ENCODE data around the gene LIPC. TPM values are rescaled to one million over a fixed set of nuclear protein-coding genes. Genes with fewer than 3 reads are reported as not detected.
"Not testable (repeated sequence)": the region's sequence is repeated elsewhere in the genome, so short reads cannot be mapped to it uniquely, and the experiment has no call there.

Gene LIPC
- total RNA-seq, 4 donors from 2014 or later, result 0.47 TPM; not detected in 3

DNA sequence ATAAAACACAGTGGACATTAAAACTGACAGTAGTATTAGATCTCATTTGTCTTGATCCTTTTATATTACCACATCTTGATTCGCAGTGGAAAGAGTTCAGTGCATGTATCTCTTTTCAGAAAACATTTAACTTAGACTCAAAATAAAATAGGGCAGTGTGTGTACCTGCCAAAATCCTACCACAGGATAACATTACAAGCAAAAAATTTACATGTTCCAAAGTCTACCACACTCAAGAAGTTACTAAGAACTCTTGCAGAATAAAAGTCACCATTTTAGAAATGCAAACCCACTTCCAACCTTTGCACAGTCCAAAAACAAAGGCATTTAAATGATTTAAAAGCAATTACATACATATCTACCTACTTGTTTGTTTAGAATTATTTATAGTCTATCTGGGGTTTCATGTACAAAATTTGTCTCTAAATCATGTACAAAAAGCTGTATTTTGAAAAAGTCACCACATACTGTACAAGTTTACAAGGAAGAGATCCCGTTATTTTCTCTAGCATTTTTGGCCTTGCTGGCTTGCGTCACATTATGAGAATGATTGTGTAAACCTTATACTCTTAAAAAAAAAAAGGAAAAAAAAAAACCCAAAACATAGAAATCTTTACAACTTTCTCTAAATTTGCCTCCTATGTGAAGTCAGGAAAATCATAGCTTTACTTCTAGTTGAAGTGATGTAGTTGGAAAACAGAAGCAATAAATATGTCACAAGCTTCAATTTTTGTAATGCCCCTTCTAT, 163.9 kb downstream of the LIPC start:
- Histone ChIP-seq H3K9me3 (no peaks in the 10 kb centered on the region), H3K27me3 (no peaks in the 10 kb centered on the region), H3K27ac (no peak overlapping the region), H3K4me1 (no peaks in the 10 kb centered on the region), H3K4me3 (no peak overlapping the region), H3K36me3 (peaks cover 0 to 11% of the 10 kb centered on the region in 2 donors)
- in situ Hi-C loops (cut with MboI; ENCODE audit: low sequenced_read_pairs in 4 of 4), result no loop called here
- TF ChIP-seq, protein P1, sequence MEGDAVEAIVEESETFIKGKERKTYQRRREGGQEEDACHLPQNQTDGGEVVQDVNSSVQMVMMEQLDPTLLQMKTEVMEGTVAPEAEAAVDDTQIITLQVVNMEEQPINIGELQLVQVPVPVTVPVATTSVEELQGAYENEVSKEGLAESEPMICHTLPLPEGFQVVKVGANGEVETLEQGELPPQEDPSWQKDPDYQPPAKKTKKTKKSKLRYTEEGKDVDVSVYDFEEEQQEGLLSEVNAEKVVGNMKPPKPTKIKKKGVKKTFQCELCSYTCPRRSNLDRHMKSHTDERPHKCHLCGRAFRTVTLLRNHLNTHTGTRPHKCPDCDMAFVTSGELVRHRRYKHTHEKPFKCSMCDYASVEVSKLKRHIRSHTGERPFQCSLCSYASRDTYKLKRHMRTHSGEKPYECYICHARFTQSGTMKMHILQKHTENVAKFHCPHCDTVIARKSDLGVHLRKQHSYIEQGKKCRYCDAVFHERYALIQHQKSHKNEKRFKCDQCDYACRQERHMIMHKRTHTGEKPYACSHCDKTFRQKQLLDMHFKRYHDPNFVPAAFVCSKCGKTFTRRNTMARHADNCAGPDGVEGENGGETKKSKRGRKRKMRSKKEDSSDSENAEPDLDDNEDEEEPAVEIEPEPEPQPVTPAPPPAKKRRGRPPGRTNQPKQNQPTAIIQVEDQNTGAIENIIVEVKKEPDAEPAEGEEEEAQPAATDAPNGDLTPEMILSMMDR (IDR thresholded peaks at IDR 0.05 in 4 of 5, conservative IDR thresholded peaks at IDR 0.05 in 1 of 5), result no peak
- no peak for TF ChIP-seq POLR2A (IDR thresholded peaks at IDR 0.05)
- intact Hi-C loops (cut with DNase I; ENCODE audit: low total_unique reads), result loop anchor here (2.0 kb wide), 1 partner anchor 19 kb away; no protein-coding TSS in a partner anchor
- ATAC-seq (no peak), DNase-seq (no peak)

DNA sequence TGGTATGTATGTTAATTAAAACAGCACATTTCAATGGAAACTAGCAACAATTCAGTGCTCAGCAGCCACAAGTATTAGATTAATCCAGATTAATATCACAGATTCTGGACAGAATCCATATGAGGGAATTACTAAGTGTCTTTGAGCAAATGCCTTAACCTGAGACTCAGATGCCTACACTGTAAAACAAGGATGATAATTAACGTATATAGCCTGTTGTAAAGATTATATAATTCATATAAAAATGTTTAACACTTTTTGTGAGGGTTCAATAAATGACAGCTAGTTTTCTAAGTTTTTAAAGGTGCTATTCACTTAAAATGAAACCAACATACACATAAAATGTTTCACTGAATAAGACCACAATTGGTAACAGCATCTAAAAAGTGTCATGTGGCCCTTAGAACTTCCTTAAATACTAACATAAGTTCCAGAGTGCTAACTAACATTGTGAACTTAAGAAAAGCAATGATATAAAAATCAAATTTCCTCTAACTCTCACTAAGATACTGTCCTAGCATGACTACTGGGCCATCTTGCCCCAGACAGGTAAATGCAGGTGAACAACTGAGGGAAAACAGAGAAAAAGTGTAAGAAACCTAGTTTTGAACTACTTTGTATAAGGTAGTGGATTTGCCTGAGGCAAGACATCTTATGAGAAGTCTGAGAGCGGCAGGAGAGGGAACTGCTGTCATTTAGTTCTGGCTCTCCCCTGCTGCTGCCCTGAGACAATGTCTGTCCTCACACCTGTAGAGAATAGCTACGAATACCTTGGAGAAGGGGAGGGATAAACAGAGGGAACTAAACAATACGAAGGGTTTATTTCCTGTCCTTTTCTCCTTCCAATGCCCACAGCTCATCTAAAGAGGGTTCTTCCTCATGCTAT, 166.4 kb downstream of the LIPC start:
- peaks cover 0 to 11% of the 10 kb centered on the region in 2 donors for H3K36me3 ChIP-seq
- no peak overlapping the region for H3K27ac ChIP-seq
- no peaks in the 10 kb centered on the region for H3K4me1 ChIP-seq
- H3K4me3 ChIP-seq, result no peak overlapping the region
- DNase-seq (no peak), ATAC-seq (no peak)
- intact Hi-C loops (cut with DNase I; ENCODE audit: low total_unique reads), result no loop called here
- in situ Hi-C loops (cut with MboI; ENCODE audit: low sequenced_read_pairs in 4 of 4), result no loop called here
- no peaks in the 10 kb centered on the region for H3K27me3 ChIP-seq
- TF ChIP-seq, protein P1 (IDR thresholded peaks at IDR 0.05 in 4 of 5, conservative IDR thresholded peaks at IDR 0.05 in 1 of 5), result no peak
- TF ChIP-seq POLR2A (IDR thresholded peaks at IDR 0.05), result no peak
- H3K9me3 ChIP-seq, result no peaks in the 10 kb centered on the region

DNA sequence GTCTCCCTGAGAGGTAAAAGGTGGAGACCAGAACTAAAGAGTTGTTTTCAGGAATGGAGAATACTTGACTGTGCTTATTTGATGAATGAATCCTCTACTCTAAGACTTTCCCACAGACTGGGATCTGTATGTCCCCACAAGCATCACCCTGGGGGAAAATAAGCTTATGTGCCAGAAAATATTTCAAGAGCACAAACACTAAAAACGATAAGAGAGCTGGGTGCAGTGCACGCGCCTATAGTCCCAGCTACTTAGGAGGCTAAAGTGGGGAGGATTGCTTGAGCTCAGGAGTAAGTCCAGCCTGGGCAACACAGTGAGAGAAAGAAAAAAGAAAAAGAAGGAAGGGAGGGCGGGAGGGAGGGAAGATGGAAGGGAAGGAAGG, 167.0 kb downstream of the LIPC start:
- H3K4me3 ChIP-seq, result no peak overlapping the region
- H3K4me1 ChIP-seq, result no peaks in the 10 kb centered on the region
- peaks cover 0 to 11% of the 10 kb centered on the region in 2 donors for H3K36me3 ChIP-seq
- no peak overlapping the region for H3K27ac ChIP-seq
- no peak for TF ChIP-seq POLR2A (IDR thresholded peaks at IDR 0.05)
- TF ChIP-seq, protein P1 (IDR thresholded peaks at IDR 0.05 in 4 of 5, conservative IDR thresholded peaks at IDR 0.05 in 1 of 5), result no peak
- no peaks in the 10 kb centered on the region for H3K9me3 ChIP-seq
- intact Hi-C loops (cut with DNase I; ENCODE audit: low total_unique reads), result no loop called here
- H3K27me3 ChIP-seq, result no peaks in the 10 kb centered on the region
- no peak for ATAC-seq
- DNase-seq, result no peak
- in situ Hi-C loops (cut with MboI; ENCODE audit: low sequenced_read_pairs in 4 of 4), result no loop called here

DNA sequence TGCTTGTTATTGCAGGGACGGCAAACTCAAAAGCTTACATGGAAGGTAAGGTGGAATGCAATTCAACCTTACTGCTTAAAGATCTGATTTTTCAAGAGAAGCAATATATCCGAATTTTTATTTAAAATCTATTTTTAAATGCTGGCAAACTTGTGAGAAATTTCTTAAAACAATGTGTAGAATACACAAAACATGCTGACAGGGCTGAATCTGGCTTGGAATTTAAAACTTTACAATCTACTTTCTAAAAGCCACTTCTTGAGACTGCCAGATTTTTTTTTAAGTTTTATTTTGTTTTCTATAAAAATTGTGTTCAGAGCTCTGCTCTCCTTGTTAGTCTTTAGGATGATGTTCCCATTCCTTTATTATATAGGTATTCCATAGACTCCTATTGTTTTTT, 171.0 kb downstream of the LIPC start:
- ATAC-seq, result no peak
- Histone ChIP-seq H3K9me3 (no peaks in the 10 kb centered on the region), H3K27ac (no peak overlapping the region), H3K27me3 (no peaks in the 10 kb centered on the region), H3K4me3 (no peak overlapping the region), H3K4me1 (no peaks in the 10 kb centered on the region), H3K36me3 (no peaks in the 10 kb centered on the region)
- TF ChIP-seq, protein P1 (IDR thresholded peaks at IDR 0.05 in 4 of 5, conservative IDR thresholded peaks at IDR 0.05 in 1 of 5), result no peak
- TF ChIP-seq POLR2A (IDR thresholded peaks at IDR 0.05), result no peak
- no peak for DNase-seq
- in situ Hi-C loops (cut with MboI; ENCODE audit: low sequenced_read_pairs in 4 of 4), result no loop called here
- intact Hi-C loops (cut with DNase I; ENCODE audit: low total_unique reads), result no loop called here

DNA sequence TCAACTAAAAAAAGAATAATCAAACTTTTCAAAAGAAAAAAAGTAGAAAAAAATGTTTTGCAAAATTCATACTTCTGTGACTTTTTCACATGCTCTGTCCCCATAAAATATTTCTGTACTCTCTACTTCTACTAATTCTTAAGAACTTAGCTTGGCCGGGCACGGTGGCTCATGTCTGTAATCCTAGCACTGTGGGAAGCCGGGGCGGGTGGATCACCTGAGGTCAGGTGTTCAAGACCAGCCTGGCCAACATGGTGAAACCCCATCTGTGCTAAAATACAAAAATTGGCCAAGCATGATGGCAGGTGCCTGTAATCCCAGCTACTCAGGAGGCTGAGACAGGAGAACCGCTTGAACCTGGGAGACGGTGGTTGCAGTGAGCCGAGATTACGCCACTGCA, 172.1 kb downstream of the LIPC start:
- H3K4me3 ChIP-seq; H3K36me3 ChIP-seq; H3K27me3 ChIP-seq; ATAC-seq; DNase-seq; intact Hi-C loops (cut with DNase I; ENCODE audit: low total_unique reads); in situ Hi-C loops (cut with MboI; ENCODE audit: low sequenced_read_pairs in 4 of 4); H3K27ac ChIP-seq; H3K9me3 ChIP-seq; H3K4me1 ChIP-seq: not testable (repeated sequence)
